GM12878 (cell line): Measurements from ENCODE around the gene CCZ1B. TPM values are rescaled to one million over a fixed set of nuclear protein-coding genes. Genes with fewer than 3 reads are reported as not detected.
A peak's percentile ranks its signal among the peaks of the same experiment; 100 is the strongest.
"Not testable (repeated sequence)": the region's sequence is repeated elsewhere in the genome, so short reads cannot be mapped to it uniquely, and the experiment has no call there.

Source experiments
- ATAC-seq: fragments of 200-7000 bp; cut with Tn5 transposase; 3 replicates; pipeline ENCODE4 v1.9.1; 2020; ENCODE audit warnings: mild to moderate bottlenecking, moderate library complexity
- BruUV-seq: library from RNA; stranded (reverse); fragments of 400-500 nt; replicated peaks from 2 replicates; lab custom pipeline; 2021; lab: Mats Ljungman, UMichigan
- CTCF ChIA-PET: fragments of 300-600 bp; sonication (Branson Sonifier 250); formaldehyde crosslinking; extraction: SDS; loops from one replicate; lab custom pipeline; 2021; ENCODE audit warnings: inconsistent platforms; lab: Yijun Ruan, JAX
- POLR2A ChIA-PET: fragments of 350-600 bp; formaldehyde crosslinking; extraction: SDS; loops from one replicate; lab custom pipeline; 2021; ENCODE audit warnings: inconsistent platforms; lab: Charles Lee
- RAD21 ChIA-PET: fragments of 300-600 bp; sonication (Branson Sonifier 250); formaldehyde crosslinking; loops from one replicate; lab custom pipeline; 2023; ENCODE audit warnings: antibody characterized with exemption; ENCODE audit not compliant: unreplicated experiment; lab: Charles Lee
- SMC1A ChIA-PET: fragments of 300-600 bp; sonication (Branson Sonifier 250); formaldehyde crosslinking; loops from one replicate; lab custom pipeline; 2023; ENCODE audit not compliant: unreplicated experiment, uncharacterized antibody; lab: Charles Lee
- DNase-seq: peaks from one replicate; pipeline ENCODE4 v3.0.0-alpha.2; 2011; ENCODE audit warnings: low read depth, low spot score
- FAIRE-seq: peaks from 3 replicates; lab custom pipeline; 2011; peaks lifted over from hg19 to GRCh38; lab: Jason Lieb, UNC
- H2AFZ ChIP-seq: 2 replicates; pipeline ENCODE4 v1.6.0; 2011; ENCODE audit warnings: low read depth, low read length, control low read depth; ENCODE audit not compliant: control insufficient read depth
- H3K27ac ChIP-seq: 2 replicates; pipeline ENCODE4 v1.5.1; 2011; ENCODE audit warnings: control low read depth; ENCODE audit not compliant: control insufficient read depth, insufficient read depth
- H3K27me3 ChIP-seq, 2 experiments: replicated peaks in 1 of 2; 2 replicates each; pipeline versions ENCODE4 v1.6.0 to v1.6.1; 2011; ENCODE audit warnings: low read length in 1 of 2; ENCODE audit not compliant: control insufficient read depth in 2 of 2, insufficient read depth in 2 of 2
- H3K36me3 ChIP-seq, 2 experiments: 2 replicates each; pipeline ENCODE4 v1.5.1; 2011; ENCODE audit warnings: low read length in 1 of 2; ENCODE audit not compliant: control insufficient read depth in 2 of 2, insufficient read depth in 2 of 2
- H3K4me1 ChIP-seq: 2 replicates; pipeline ENCODE4 v1.6.1; 2011; ENCODE audit warnings: mild to moderate bottlenecking, low read length, moderate library complexity, mixed read lengths; ENCODE audit not compliant: control insufficient read depth, insufficient read depth
- H3K4me2 ChIP-seq: 2 replicates; pipeline ENCODE4 v1.6.0; 2011; ENCODE audit warnings: control low read depth; ENCODE audit not compliant: control insufficient read depth, insufficient read depth
- H3K4me3 ChIP-seq: fragments of 200-600 bp; sonication (generic); 2 replicates; pipeline ENCODE4 v1.5.1; 2016
- H3K79me2 ChIP-seq: 2 replicates; pipeline ENCODE4 v1.6.0; 2011; ENCODE audit warnings: low read length; ENCODE audit not compliant: control insufficient read depth, insufficient read depth
- H3K9ac ChIP-seq: 2 replicates; pipeline ENCODE4 v1.8.0; 2011; ENCODE audit warnings: low read length, control low read depth, mixed read lengths; ENCODE audit not compliant: control insufficient read depth, insufficient read depth
- H3K9me3 ChIP-seq: replicated peaks from 3 replicates; pipeline ENCODE4 v1.5.1; 2011; ENCODE audit warnings: mild to moderate bottlenecking, low read length; ENCODE audit not compliant: control insufficient read depth, insufficient read depth
- H4K20me1 ChIP-seq: 2 replicates; pipeline ENCODE4 v1.6.0; 2011; ENCODE audit not compliant: control insufficient read depth, insufficient read depth
- BCL3 ChIP-seq: IDR thresholded peaks from 2 replicates; pipeline ENCODE4 v1.6.1; 2011; ENCODE audit warnings: borderline replicate concordance, low read depth, mild to moderate bottlenecking, moderate library complexity, low read length; ENCODE audit not compliant: insufficient read depth, poor library complexity, severe bottlenecking
- RB1 ChIP-seq: fragments of 450-650 bp; formaldehyde crosslinking; IDR thresholded peaks from 2 replicates; pipeline ENCODE4 v1.6.1; 2017; ENCODE audit warnings: mild to moderate bottlenecking, borderline replicate concordance
- WGBS: methylation state at CpG from one replicate; pipeline ENCODE4 v1.1.6; 2016; ENCODE audit warnings: low lambda C conversion rate; ENCODE audit not compliant: insufficient replicate concordance, insufficient coverage; ENCODE audit errors: missing lambda C conversion rate; 5-methylcytosine and 5-hydroxymethylcytosine counted together
- in situ Hi-C: fragments of 300-500 bp; cut with MboI; formaldehyde crosslinking; loops from 9 replicates; pipeline ENCODE4 v1.14.3; 2018; ENCODE audit warnings: mixed read lengths
- intact Hi-C: fragments of 100-400 bp; cut with micrococcal nuclease; formaldehyde crosslinking; loops from one replicate; pipeline ENCODE4 v1.14.2; 2022; ENCODE audit not compliant: unreplicated experiment
- polyA plus RNA-seq, 11 experiments: library from polyadenylated mRNA; depleted of rRNA in 4 of 11; unstranded in 6 of 11; stranded (reverse) in 5 of 11; fragments of >200 nt; fragmentation: Nextera tagmentation in 4 of 11; fragmentation: Illumina TruSeq in 1 of 11; extraction: Ambion mirVana in 4 of 11; extraction: Trizol in 1 of 11; gene quantifications; 1 replicate in 1 of 11; 2 replicates in 10 of 11; pipeline versions ENCODE4 v1.2.1 to v1.2.3, GENCODE V29; 2011 to 2016; ENCODE audit warnings: inconsistent platforms in 2 of 11, missing spikeins in 2 of 11, low read depth in 1 of 11
- total RNA-seq, 4 experiments: library from RNA; depleted of rRNA in 3 of 4; stranded (reverse); fragments of >200 nt in 3 of 4; fragmentation: Illumina TruSeq in 1 of 4; extraction: Trizol in 1 of 4; gene quantifications; 2 replicates each; pipeline versions ENCODE4 v1.2.1 to v1.2.3, GENCODE V29; 2013 to 2021

The CCZ1B gene
- total and polyA plus RNA-seq, 10 of the 15 experiments (the other 5 are each of a cell fraction or from before 2014, with no cell fraction given), result 18.0 to 91.6 (median 35.2) TPM

GRCh38 chr7:6831018-6831725 is 5.1 kb upstream of the CCZ1B start:
- Histone ChIP-seq H3K4me2 (no peak overlapping the region), H3K27me3 (no peaks in the 10 kb centered on the region; a peak in 1 of 4 replicates), H2AFZ (no peak overlapping the region), H3K9me3 (no peaks in the 10 kb centered on the region), H3K4me3 (no peak overlapping the region), H3K4me1 (no peaks in the 10 kb centered on the region), H4K20me1 (no peaks in the 10 kb centered on the region), H3K36me3 (no peaks in the 10 kb centered on the region), H3K79me2 (no peaks in the 10 kb centered on the region), H3K27ac (no peak overlapping the region), H3K9ac (no peak overlapping the region)
- WGBS, result 55% methylated on average over 7 of the region's 7 CpGs
- no peak for FAIRE-seq
- in situ Hi-C loops (no loop called here), intact Hi-C loops (no loop called here)
- no peak for ATAC-seq
- CTCF ChIA-PET, result interaction anchor here (1.1 kb wide), 1 partner anchor 99 kb away, joined by 4 read pairs; no protein-coding TSS in a partner anchor
- no TSS peak for BruUV-seq
- SMC1A ChIA-PET, result no interaction called here
- POLR2A ChIA-PET, result no interaction called here
- DNase-seq, result no peak
- RAD21 ChIA-PET, result no interaction called here
- TF ChIP-seq RB1 (no peak), BCL3 (peak; percentile 57)
- TF ChIP-seq, all 136 proteins: peak for 1

- H2AFZ ChIP-seq, DNase-seq, BruUV-seq, H3K27ac ChIP-seq, in situ Hi-C loops, H3K79me2 ChIP-seq, ATAC-seq, intact Hi-C loops, H3K4me3 ChIP-seq, CTCF ChIA-PET, H4K20me1 ChIP-seq, H3K9ac ChIP-seq, H3K9me3 ChIP-seq, SMC1A ChIA-PET, H3K4me2 ChIP-seq, FAIRE-seq, H3K4me1 ChIP-seq, RAD21 ChIA-PET, H3K27me3 ChIP-seq, H3K36me3 ChIP-seq: not testable (repeated sequence)
- POLR2A ChIA-PET, result interaction anchor here (0.7 kb wide), 1 partner anchor 91 kb away, joined by 5 read pairs; no protein-coding TSS in a partner anchor
- WGBS, result 74% methylated on average over 6 of the region's 6 CpGs
These were observed 4.0 kb upstream of the CCZ1B start for GRCh38 chr7:6830026-6830425.

GRCh38 chr7:6829616-6830015 is 3.5 kb upstream of the CCZ1B start:
- WGBS, result 21% methylated on average over 5 of the region's 5 CpGs
- DNase-seq, in situ Hi-C loops, BruUV-seq, H3K36me3 ChIP-seq, CTCF ChIA-PET, SMC1A ChIA-PET, H2AFZ ChIP-seq, FAIRE-seq, H3K4me1 ChIP-seq, H4K20me1 ChIP-seq, intact Hi-C loops, H3K4me3 ChIP-seq, ATAC-seq, H3K9me3 ChIP-seq, RAD21 ChIA-PET, H3K79me2 ChIP-seq, H3K4me2 ChIP-seq, H3K9ac ChIP-seq, H3K27ac ChIP-seq, H3K27me3 ChIP-seq: not testable (repeated sequence)
- POLR2A ChIA-PET, result interaction anchor here (0.7 kb wide), 1 partner anchor 91 kb away, joined by 5 read pairs; no protein-coding TSS in a partner anchor
